Spinal cord (tissue), 10 donors: ENCODE measurements around the gene MAP4K3. TPM values are rescaled to one million over a fixed set of nuclear protein-coding genes. Genes with fewer than 3 reads are reported as not detected.

Experiments used
- DNase-seq, 6 donors: peaks; one replicate each; pipeline versions ENCODE4 v3.0.0 to v3.0.0-alpha.2; 2013 to 2015; ENCODE audit warnings: low spot score in 6 of 6, low read depth in 4 of 6
- H3K27ac ChIP-seq: one replicate; pipeline ENCODE4 v1.5.1; 2013; ENCODE audit warnings: low read depth, low read length, control low read depth
- H3K27me3 ChIP-seq: one replicate; pipeline ENCODE4 v1.6.1; 2013; ENCODE audit warnings: low read length; ENCODE audit not compliant: control insufficient read depth, insufficient read depth
- H3K36me3 ChIP-seq: one replicate; pipeline ENCODE4 v1.6.1; 2013; ENCODE audit warnings: low read length; ENCODE audit not compliant: control insufficient read depth, insufficient read depth
- H3K4me1 ChIP-seq: one replicate; pipeline ENCODE4 v1.6.1; 2013; ENCODE audit warnings: low read length; ENCODE audit not compliant: control insufficient read depth, insufficient read depth
- H3K4me3 ChIP-seq: one replicate; pipeline ENCODE4 v1.5.1; 2013; ENCODE audit warnings: low read depth, low read length, control low read depth
- H3K9me3 ChIP-seq: one replicate; pipeline ENCODE4 v1.6.1; 2013; ENCODE audit warnings: low read length; ENCODE audit not compliant: control insufficient read depth, insufficient read depth
- WGBS: methylation state at CpG from one replicate; pipeline ENCODE4 v1.1.5; 2013; ENCODE audit warnings: missing lambda C conversion rate; ENCODE audit not compliant: insufficient coverage; 5-methylcytosine and 5-hydroxymethylcytosine counted together
- polyA plus RNA-seq, 2 donors: library from polyadenylated mRNA; unstranded; fragments of 120-200 nt; gene quantifications; one replicate each; pipeline ENCODE4 v1.2.1, GENCODE V29; 2013; ENCODE audit not compliant: insufficient read length in 2 of 2
- total RNA-seq, 2 donors: library from RNA; depleted of rRNA in 1 of 2; stranded (reverse); fragments of 120-200 nt in 1 of 2; fragments of >200 nt in 1 of 2; gene quantifications; one replicate each; pipeline versions ENCODE4 v1.2.3 to v1.2.4, GENCODE V29; 2013 to 2014
- donor health status: healthy.

MAP4K3 gene
- total and polyA plus RNA-seq, 4 donors = 48.0 to 88.9 (median 58.9) TPM

GRCh38 chr2:39413063-39413737 lies 23.9 kb downstream of the MAP4K3 start:
- Histone ChIP-seq H3K4me1 (no peaks in the 10 kb centered on the region), H3K4me3 (no peak overlapping the region), H3K36me3 (no peaks in the 10 kb centered on the region), H3K27ac (no peak overlapping the region), H3K27me3 (no peaks in the 10 kb centered on the region), H3K9me3 (no peaks in the 10 kb centered on the region)
- WGBS = 92% methylated on average over 2 of the region's 4 CpGs
- no peak for DNase-seq

GRCh38 chr2:39411181-39411944 lies 25.7 kb downstream of the MAP4K3 start:
- 71% methylated on average over 1 of the region's 10 CpGs for WGBS

GRCh38 chr2:39409697-39410389 lies 27.2 kb downstream of the MAP4K3 start:
- Histone ChIP-seq H3K27me3 (no peaks in the 10 kb centered on the region), H3K4me1 (no peaks in the 10 kb centered on the region), H3K36me3 (no peaks in the 10 kb centered on the region), H3K9me3 (no peaks in the 10 kb centered on the region), H3K4me3 (no peak overlapping the region), H3K27ac (no peak overlapping the region)
- WGBS = no CpG with 5 or more reads among the region's 3 CpGs
- DNase-seq = no peak

More at GRCh38 chr2:39411181-39411944, 25.7 kb downstream of the MAP4K3 start:
- Histone ChIP-seq H3K9me3 (no peaks in the 10 kb centered on the region), H3K27me3 (no peaks in the 10 kb centered on the region), H3K4me3 (no peak overlapping the region), H3K27ac (no peak overlapping the region), H3K36me3 (no peaks in the 10 kb centered on the region), H3K4me1 (no peaks in the 10 kb centered on the region)
- DNase-seq = no peak

- Histone ChIP-seq H3K27me3 (no peaks in the 10 kb centered on the region), H3K36me3 (no peaks in the 10 kb centered on the region), H3K9me3 (no peaks in the 10 kb centered on the region), H3K4me1 (no peaks in the 10 kb centered on the region), H3K4me3 (no peak overlapping the region), H3K27ac (no peak overlapping the region)
- no peak for DNase-seq
- WGBS = 57% methylated on average over 1 of the region's 3 CpGs
These were observed 28.5 kb downstream of the MAP4K3 start for GRCh38 chr2:39408351-39409136.

GRCh38 chr2:39407516-39408296 lies 29.4 kb downstream of the MAP4K3 start:
- Histone ChIP-seq H3K36me3 (no peaks in the 10 kb centered on the region), H3K4me3 (no peak overlapping the region), H3K9me3 (no peaks in the 10 kb centered on the region), H3K27me3 (no peaks in the 10 kb centered on the region), H3K27ac (no peak overlapping the region), H3K4me1 (no peaks in the 10 kb centered on the region)
- DNase-seq = no peak
- WGBS = 100% methylated on average over 3 of the region's 3 CpGs

- no peaks in the 10 kb centered on the region for H3K27me3 ChIP-seq
- H3K36me3 ChIP-seq = no peaks in the 10 kb centered on the region
- DNase-seq = no peak
- H3K27ac ChIP-seq = no peak overlapping the region
- H3K4me3 ChIP-seq = no peak overlapping the region
- H3K4me1 ChIP-seq = peaks cover 5% of the 10 kb centered on the region
- no peaks in the 10 kb centered on the region for H3K9me3 ChIP-seq
- 100% methylated on average over 1 of the region's 4 CpGs for WGBS
These were observed 31.7 kb downstream of the MAP4K3 start for GRCh38 chr2:39405364-39405763.

GRCh38 chr2:39403311-39403710 lies 33.8 kb downstream of the MAP4K3 start:
- H3K27me3 ChIP-seq = no peaks in the 10 kb centered on the region
- no peak for DNase-seq
- H3K4me1 ChIP-seq = peaks cover 8% of the 10 kb centered on the region
- H3K9me3 ChIP-seq = no peaks in the 10 kb centered on the region
- H3K4me3 ChIP-seq = no peak overlapping the region
- H3K36me3 ChIP-seq = no peaks in the 10 kb centered on the region
- WGBS = 73% methylated on average over 1 of the region's 4 CpGs
- no peak overlapping the region for H3K27ac ChIP-seq

GRCh38 chr2:39401319-39401718 lies 35.8 kb downstream of the MAP4K3 start:
- Histone ChIP-seq H3K9me3 (no peaks in the 10 kb centered on the region), H3K4me1 (peaks cover 8% of the 10 kb centered on the region), H3K36me3 (no peaks in the 10 kb centered on the region), H3K27ac (no peak overlapping the region), H3K4me3 (no peak overlapping the region), H3K27me3 (no peaks in the 10 kb centered on the region)
- 96% methylated on average over 4 of the region's 8 CpGs for WGBS
- no peak for DNase-seq

GRCh38 chr2:39399570-39399969 lies 37.5 kb downstream of the MAP4K3 start:
- H3K36me3 ChIP-seq = no peaks in the 10 kb centered on the region
- no peaks in the 10 kb centered on the region for H3K27me3 ChIP-seq
- no peaks in the 10 kb centered on the region for H3K9me3 ChIP-seq
- H3K4me1 ChIP-seq = peaks cover 8% of the 10 kb centered on the region
- no peak for DNase-seq
- H3K27ac ChIP-seq = no peak overlapping the region
- WGBS = no CpG with 5 or more reads among the region's 1 CpG
- no peak overlapping the region for H3K4me3 ChIP-seq
